Globus pallidus (tissue), 1 donor: ENCODE results near the gene ADCY7.
"Not testable (repeated sequence)": the region's sequence is repeated elsewhere in the genome, so short reads cannot be mapped to it uniquely, and the experiment has no call there.

Source experiments
- DNase-seq: peaks from one replicate; pipeline ENCODE4 v3.0.0-alpha.2; 2015; ENCODE audit warnings: low spot score

ADCY7 gene

GRCh38 chr16:50338371-50339231, 72.2 kb downstream of the ADCY7 start:
- no peak for DNase-seq

GRCh38 chr16:50340578-50340977, 74.2 kb downstream of the ADCY7 start:
- DNase-seq = no peak

GRCh38 chr16:50343566-50343965, 77.2 kb downstream of the ADCY7 start:
- not testable (repeated sequence) for DNase-seq

GRCh38 chr16:50345210-50345609, 78.9 kb downstream of the ADCY7 start:
- DNase-seq = not testable (repeated sequence)

- DNase-seq = no peak
Measured at GRCh38 chr16:50351116-50351515, 84.8 kb downstream of the ADCY7 start.

GRCh38 chr16:50351952-50352351, 85.6 kb downstream of the ADCY7 start:
- DNase-seq = no peak

GRCh38 chr16:50354082-50354481, 87.7 kb downstream of the ADCY7 start:
- DNase-seq = no peak

GRCh38 chr16:50354629-50355456, 88.5 kb downstream of the ADCY7 start:
- DNase-seq = no peak

- no peak for DNase-seq
Measured at GRCh38 chr16:50359626-50360025, 93.3 kb downstream of the ADCY7 start.

- DNase-seq = no peak
Measured at GRCh38 chr16:50360033-50360778, 93.9 kb downstream of the ADCY7 start.

GRCh38 chr16:50360779-50361178, 94.4 kb downstream of the ADCY7 start:
- DNase-seq = no peak

GRCh38 chr16:50363656-50364055, 97.3 kb downstream of the ADCY7 start:
- no peak for DNase-seq

- no peak for DNase-seq
Measured at GRCh38 chr16:50365791-50366575, 99.6 kb downstream of the ADCY7 start.
